ENCODE results near the gene PLEKHA7.
"Not testable (repeated sequence)": the region's sequence is repeated elsewhere in the genome, so short reads cannot be mapped to it uniquely, and the experiment has no call there.

Gene PLEKHA7

GRCh38 chr11:16902182-16902581, 112.0 kb downstream of the PLEKHA7 start:
- DNase-seq = no peak

GRCh38 chr11:16900491-16900890, 113.7 kb downstream of the PLEKHA7 start:
- DNase-seq = no peak

GRCh38 chr11:16899708-16900303, 114.4 kb downstream of the PLEKHA7 start:
- no peak for DNase-seq

- DNase-seq = no peak
Measured at GRCh38 chr11:16898274-16898985, 115.8 kb downstream of the PLEKHA7 start.

GRCh38 chr11:16897470-16898061, 116.6 kb downstream of the PLEKHA7 start:
- no peak for DNase-seq

DNA sequence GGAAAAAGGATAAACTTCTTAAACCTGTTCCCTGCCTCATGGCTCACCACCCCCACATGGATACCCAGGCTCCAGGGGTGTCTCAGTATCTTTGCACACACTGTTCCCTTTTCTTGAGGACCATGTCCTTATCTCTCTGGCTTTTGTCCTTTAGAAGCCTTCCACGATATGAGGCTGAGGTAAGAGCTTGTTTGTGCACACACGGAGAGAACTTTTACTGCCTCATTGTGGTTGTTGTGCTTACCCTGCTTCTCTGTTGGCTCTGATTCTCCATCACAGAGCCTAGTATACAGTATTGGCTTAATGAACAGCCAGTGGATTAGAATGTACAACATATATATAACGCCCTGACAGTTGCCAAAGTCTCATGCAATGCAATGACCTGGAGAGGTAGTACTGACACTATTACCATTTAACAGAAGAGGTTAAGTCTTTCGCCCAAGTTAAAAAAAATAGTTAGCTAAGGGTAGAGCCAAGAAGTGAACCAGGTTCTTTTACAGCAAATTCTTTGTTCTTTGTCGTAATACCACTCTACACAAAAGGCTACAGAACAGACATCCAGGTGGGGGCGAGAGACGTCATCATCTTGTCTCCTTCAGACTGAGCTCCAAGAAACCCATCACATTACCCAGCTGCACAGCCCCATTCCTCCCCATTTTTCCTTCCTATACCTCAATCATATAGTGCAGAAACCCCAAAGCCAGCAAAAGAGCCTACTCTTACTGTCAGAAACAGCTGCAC, 117.3 kb downstream of the PLEKHA7 start:
- DNase-seq = no peak

DNA sequence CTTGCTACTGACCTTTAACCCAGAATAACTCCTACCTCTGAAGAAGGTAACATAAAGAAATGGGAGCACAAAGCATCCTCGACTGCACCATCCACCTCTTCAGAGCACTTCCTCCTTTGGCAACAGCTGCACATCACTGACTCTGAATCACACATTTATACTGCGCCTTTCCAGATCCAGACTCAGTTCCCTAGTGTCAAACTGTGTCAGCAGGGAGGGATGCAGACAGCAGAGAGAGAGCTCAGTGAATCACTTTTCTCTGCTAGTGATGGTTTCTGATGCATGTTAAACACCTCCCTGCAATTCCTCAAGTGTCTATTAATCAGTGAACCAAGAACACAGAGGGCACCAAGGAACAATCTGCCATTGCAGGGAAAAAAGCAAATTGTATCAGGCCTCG, 118.9 kb downstream of the PLEKHA7 start:
- DNase-seq = no peak

DNA sequence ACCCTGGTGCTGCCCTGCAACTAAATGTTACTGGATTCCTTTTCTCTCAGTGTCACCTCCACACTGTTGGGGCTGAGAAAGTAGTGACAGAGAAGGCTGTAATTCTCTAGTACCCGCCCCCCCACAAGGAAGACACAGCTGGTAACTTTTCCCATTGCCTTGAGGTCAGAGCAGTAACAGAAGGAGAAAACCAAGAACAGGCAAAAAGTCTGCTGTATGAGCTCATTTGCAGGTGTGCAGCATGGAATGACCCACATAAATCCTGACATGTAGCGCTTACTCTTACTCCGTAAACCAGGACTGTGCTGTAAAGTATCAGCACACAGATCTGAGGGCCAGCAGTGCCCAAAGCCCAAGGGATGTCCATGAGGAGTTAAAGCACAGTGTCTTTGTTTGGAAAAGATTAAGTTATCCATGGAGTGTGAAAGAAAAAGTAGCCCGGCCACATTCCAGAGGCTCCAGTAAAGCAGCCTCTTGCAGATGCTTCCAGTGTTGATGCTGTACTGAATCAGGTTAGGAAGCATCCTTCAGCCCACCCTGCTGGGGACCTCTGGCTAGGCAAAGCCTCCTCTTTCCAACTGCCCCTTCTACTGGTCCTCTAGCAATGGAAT, 120.7 kb downstream of the PLEKHA7 start:
- no peak for DNase-seq

DNA sequence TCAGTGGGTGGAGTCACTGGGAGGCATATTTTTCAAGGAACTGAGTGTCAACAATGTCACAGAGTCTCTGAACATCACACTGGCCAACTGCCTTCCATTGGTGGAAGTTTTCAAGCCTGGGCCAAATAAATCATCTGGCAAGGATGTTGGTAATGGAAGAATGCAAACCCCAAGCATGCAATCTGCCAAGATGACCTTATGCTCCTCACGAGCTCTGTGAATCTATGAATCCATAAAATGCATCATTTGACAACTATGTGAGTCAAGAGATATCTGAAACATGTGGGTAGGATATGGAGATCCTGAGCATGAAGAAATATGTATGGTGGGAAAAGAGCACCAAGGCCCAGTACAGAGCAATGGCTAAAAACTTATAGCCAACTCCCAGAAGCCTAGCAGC, 122.2 kb downstream of the PLEKHA7 start:
- no peak for DNase-seq

DNA sequence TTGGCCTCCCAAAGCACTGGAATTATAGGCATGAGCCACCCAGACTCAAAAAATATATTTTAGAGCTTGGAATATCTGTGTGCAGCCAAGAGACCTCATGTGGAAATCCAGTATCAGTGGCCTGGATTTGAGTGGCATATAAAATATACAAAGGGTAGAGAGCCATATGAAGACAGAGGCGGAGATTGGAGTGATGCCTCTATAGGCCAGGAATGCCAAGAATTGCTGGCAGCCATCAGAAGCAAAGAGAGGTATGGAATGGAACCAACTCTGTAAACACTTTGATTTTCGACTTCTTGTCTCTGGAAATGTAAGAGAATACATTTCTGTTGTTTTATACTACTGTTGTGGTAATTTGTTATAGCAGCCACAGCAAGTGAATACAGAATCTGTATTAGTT, 123.0 kb downstream of the PLEKHA7 start:
- no peak for DNase-seq

DNA sequence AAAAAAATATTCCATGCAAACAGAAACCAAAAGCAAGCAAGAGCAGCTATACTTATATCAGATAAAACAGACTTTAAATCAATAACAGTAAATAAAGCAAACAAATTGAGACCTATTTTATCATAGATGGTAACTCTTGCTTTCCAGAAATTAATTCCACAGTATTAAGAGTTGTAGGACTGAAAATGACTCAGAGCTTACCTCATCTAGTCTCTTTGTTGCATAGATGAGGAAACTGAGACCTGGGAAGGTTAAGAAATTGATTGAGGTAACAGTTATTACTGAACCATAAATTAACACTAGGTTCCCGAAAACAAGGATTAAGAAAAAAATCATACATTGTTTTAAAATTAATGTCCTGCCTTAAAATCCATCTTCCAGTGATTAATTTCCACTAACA, 123.8 kb downstream of the PLEKHA7 start:
- no peak for DNase-seq

GRCh38 chr11:16889905-16890304, 124.3 kb downstream of the PLEKHA7 start:
- DNase-seq = no peak

GRCh38 chr11:16889010-16889409, 125.2 kb downstream of the PLEKHA7 start:
- DNase-seq = not testable (repeated sequence)

- DNase-seq = not testable (repeated sequence)
Measured at GRCh38 chr11:16887887-16888286, 126.3 kb downstream of the PLEKHA7 start.

DNA sequence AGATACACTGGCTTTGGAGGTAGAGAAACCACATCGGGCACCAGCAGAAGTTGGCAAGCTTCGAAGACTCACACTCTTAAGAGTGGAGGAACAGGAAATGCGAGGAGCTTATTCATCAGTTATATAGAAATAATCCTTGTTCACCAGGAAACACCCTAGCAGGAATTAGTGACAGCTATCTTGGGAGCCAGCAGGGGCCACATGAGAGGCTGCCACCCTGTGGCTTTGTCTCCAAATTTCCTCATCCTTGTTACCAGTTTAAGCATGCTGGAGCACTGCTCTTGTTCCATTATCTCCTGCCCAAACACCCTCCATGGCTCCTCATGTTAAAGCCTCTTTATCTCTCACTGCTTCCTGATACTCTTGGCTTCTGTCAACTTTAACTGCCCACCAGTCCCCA, 131.0 kb downstream of the PLEKHA7 start:
- no peak for DNase-seq

DNA sequence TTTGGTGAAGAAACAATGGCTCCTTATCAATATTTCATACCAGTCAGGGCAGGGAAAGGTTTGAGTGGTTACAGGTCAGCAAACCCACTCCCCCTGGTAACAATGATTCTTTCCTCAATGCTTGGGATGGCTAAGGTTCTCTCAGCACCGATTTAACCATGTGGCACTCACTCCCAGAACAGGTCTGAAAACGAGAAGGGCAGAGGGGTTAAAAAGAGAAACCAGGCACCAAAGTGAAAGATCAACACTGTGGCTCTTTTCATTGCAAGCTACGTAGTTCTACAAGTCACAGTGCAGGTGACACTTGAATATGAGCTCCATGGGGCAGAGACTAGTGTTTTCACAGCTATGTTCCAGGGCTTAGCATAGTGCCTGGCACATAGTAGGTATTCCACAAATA, 132.4 kb downstream of the PLEKHA7 start:
- DNase-seq = no peak

DNA sequence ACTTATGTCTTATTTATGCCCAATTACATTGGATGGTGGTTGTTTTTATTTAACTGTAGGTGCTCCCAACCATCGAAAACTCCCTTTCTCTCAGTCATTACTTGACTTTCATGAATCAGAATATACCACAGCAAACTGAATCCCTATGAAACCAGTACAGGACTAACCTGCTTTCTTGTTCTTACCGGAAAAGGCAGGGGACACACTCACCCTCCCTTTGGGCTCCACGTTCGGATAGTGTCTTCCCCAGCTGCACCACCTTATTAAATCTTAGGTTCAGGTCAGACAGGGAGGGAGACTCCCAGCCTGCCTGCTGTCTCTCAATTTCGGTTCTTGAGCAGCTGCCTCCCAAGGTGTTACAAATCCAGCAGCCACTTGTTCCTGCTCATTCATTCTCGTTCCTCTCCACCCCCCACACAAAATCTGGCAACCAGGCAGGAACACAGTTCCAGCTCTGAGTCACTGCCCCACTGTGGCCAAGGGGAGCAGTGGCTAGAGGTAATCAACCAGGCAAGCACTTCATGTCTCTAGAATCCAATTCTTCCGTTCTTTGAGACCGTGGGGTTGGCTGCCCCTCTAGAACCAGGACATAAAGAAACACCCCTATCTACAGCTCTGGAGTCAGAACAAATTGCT, 133.0 kb downstream of the PLEKHA7 start:
- no peak for DNase-seq

DNA sequence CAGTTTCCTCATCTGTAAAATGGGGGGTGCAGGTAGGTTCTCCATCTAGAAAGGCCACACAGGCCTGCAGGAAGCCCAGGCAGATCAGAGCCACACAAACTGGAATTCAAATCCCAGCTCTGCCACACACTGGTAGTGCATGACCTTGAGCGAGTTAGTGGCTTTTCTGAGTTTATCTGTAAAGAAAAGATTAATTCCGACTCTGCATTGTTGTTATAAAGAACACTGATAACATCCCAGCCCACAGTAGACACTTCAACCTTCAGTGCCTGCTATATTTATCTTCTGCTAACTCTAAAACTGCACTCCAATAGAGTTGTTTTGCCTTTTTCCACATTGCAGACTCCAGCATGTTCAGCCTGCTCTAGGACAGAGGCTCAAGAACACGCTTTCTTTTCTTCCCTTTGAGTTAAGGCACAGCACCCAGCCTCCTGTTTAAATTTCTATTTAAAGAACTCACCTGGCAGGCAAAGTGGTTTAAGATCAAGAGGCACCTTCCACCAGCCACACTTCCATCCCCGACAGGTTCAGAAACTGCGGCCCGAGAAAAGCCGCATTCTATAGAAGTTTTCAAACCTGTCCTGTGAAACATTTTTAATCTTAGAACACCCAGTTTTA, 133.9 kb downstream of the PLEKHA7 start:
- no peak for DNase-seq

- DNase-seq = no peak
Measured at GRCh38 chr11:16879690-16880089, 134.5 kb downstream of the PLEKHA7 start.

- no peak for DNase-seq
Measured at GRCh38 chr11:16876837-16877236, 137.4 kb downstream of the PLEKHA7 start.

GRCh38 chr11:16876053-16876752, 138.0 kb downstream of the PLEKHA7 start:
- no peak for DNase-seq

Measured in cortex of kidney (tissue), 1 donor.